T-cell (primary cell): ENCODE measurements around the gene HSPB2. TPM values are rescaled to one million over a fixed set of nuclear protein-coding genes. Genes with fewer than 3 reads are reported as not detected.
A peak's percentile ranks its signal among the peaks of the same experiment; 100 is the strongest.

Experiments used
- ATAC-seq, 4 experiments: fragments of 200-7000 bp in 3 of 4; fragments of 150-1000 bp in 1 of 4; cut with Tn5 transposase; replicated peaks in 1 of 4; 1 replicate in 3 of 4; 2 replicates in 1 of 4; pipeline ENCODE4 v1.10.0; 2021; ENCODE audit warnings: moderate library complexity in 3 of 4, mild to moderate bottlenecking in 2 of 4, moderate number of reproducible peaks in 1 of 4
- CTCF ChIA-PET, 2 donors: fragments of 300-600 bp; sonication (Branson Sonifier 250); formaldehyde crosslinking; loops; one replicate each; lab custom pipeline; 2022; ENCODE audit warnings: antibody characterized with exemption in 2 of 2; lab: Charles Lee
- POLR2A ChIA-PET, 2 donors: fragments of 300-600 bp; sonication (Branson Sonifier 250); formaldehyde crosslinking; loops; one replicate each; lab custom pipeline; 2022; ENCODE audit warnings: antibody characterized with exemption in 2 of 2; lab: Charles Lee
- DNase-seq, 35 experiments: peaks; one replicate each; pipeline versions ENCODE4 v3.0.0 to v3.0.0-alpha.2; 2013 to 2023
- H3K27ac ChIP-seq: one replicate; pipeline ENCODE4 v1.5.1; 2013; ENCODE audit warnings: low read length
- H3K27me3 ChIP-seq, 2 experiments: replicated peaks in 1 of 2; 1 replicate in 1 of 2; 2 replicates in 1 of 2; pipeline versions ENCODE4 v1.6.1 to v1.7.0; 2013; ENCODE audit warnings: low read length in 1 of 2, mixed read lengths in 1 of 2; ENCODE audit not compliant: control insufficient read depth in 2 of 2, insufficient read depth in 2 of 2; ENCODE audit errors: extremely low read depth in 1 of 2
- H3K36me3 ChIP-seq, 2 donors: 1 replicate in 1 of 2; 2 replicates in 1 of 2; pipeline versions ENCODE4 v1.6.1 to v1.7.0; 2013; ENCODE audit warnings: low read length in 1 of 2; ENCODE audit not compliant: control insufficient read depth in 2 of 2, insufficient read depth in 1 of 2; ENCODE audit errors: extremely low read depth in 1 of 2
- H3K4me1 ChIP-seq, 2 experiments: 1 replicate in 1 of 2; 2 replicates in 1 of 2; pipeline versions ENCODE4 v1.6.1 to v1.7.0; 2013; ENCODE audit warnings: low read length in 2 of 2, mixed read lengths in 1 of 2; ENCODE audit not compliant: insufficient read depth in 2 of 2, control insufficient read depth in 1 of 2; ENCODE audit errors: extremely low read depth in 1 of 2
- H3K4me3 ChIP-seq, 2 donors: 1 replicate in 1 of 2; 2 replicates in 1 of 2; pipeline versions ENCODE4 v1.5.1 to v1.7.0; 2013; ENCODE audit warnings: mild to moderate bottlenecking in 2 of 2, low read length in 1 of 2, moderate library complexity in 1 of 2; ENCODE audit not compliant: control insufficient read depth in 1 of 2; ENCODE audit errors: extremely low read depth in 1 of 2
- H3K9me3 ChIP-seq: 2 replicates; pipeline ENCODE4 v1.7.0; 2013
- H3K27ac Mint-ChIP-seq, 2 donors: one replicate each; pipeline ENCODE4 v1.8.0; 2020 to 2021; ENCODE audit warnings: mild to moderate bottlenecking in 2 of 2, mixed read lengths in 2 of 2
- H3K27me3 Mint-ChIP-seq, 2 donors: one replicate each; pipeline ENCODE4 v1.8.0; 2021 to 2022; ENCODE audit warnings: mixed read lengths in 2 of 2
- H3K36me3 Mint-ChIP-seq: one replicate; pipeline ENCODE4 v1.8.0; 2021; ENCODE audit warnings: mixed read lengths
- H3K4me1 Mint-ChIP-seq, 3 donors: one replicate each; pipeline ENCODE4 v1.8.0; 2020 to 2022; ENCODE audit warnings: mixed read lengths in 3 of 3, mild to moderate bottlenecking in 1 of 3
- H3K4me3 Mint-ChIP-seq, 3 donors: one replicate each; pipeline ENCODE4 v1.8.0; 2020 to 2022; ENCODE audit warnings: mild to moderate bottlenecking in 3 of 3, mixed read lengths in 3 of 3, moderate library complexity in 3 of 3
- H3K9me3 Mint-ChIP-seq, 3 donors: one replicate each; pipeline ENCODE4 v1.8.0; 2020 to 2022; ENCODE audit warnings: mixed read lengths in 3 of 3
- WGBS: methylation state at CpG from one replicate; pipeline ENCODE4 v1.1.5; 2013; ENCODE audit warnings: missing lambda C conversion rate; ENCODE audit not compliant: insufficient coverage; 5-methylcytosine and 5-hydroxymethylcytosine counted together
- total RNA-seq, 35 experiments: library from RNA in 6 of 35; stranded (reverse) in 6 of 35; fragments of 120-200 nt in 1 of 35; gene quantifications; one replicate each; pipeline versions ENCODE4 v1.2.1 to v1.2.4 and lab custom pipeline; 2013 to 2026

Gene HSPB2
- total RNA-seq, 5 donors from 2014 or later (not counting 1 experiment from before 2014, with no cell fraction given): not detected

DNA sequence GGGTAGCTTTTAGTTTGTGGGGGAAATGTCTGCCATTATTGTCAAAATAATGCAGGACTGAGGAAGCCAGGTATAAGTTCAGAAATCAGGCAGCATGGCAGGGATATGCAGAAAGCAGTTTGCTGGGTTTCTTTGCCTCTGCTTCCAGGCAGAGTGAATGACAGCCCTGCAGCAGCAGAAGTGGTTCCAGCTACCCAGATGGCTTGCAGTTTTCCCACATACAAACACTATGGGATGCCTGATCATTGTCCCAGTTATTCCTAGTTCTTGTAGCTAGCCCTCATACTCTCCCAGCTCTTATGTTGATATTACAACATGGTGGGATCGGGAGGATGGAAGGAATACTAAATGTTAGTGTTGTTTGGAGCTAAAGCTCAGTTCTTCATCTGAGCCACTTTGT, 21.8 kb downstream of the HSPB2 start:
- Mint-ChIP-seq H3K4me1 (peaks cover 28 to 39% (median 35%) of the 10 kb centered on the region in 3 donors), H3K9me3 (no peaks in the 10 kb centered on the region)
- CTCF ChIA-PET: interaction anchor here (0.9 to 1.8 kb wide), 3 partner anchors 46 to 48 kb away, joined by 3 to 9 read pairs (median 3); no protein-coding TSS in a partner anchor

DNA sequence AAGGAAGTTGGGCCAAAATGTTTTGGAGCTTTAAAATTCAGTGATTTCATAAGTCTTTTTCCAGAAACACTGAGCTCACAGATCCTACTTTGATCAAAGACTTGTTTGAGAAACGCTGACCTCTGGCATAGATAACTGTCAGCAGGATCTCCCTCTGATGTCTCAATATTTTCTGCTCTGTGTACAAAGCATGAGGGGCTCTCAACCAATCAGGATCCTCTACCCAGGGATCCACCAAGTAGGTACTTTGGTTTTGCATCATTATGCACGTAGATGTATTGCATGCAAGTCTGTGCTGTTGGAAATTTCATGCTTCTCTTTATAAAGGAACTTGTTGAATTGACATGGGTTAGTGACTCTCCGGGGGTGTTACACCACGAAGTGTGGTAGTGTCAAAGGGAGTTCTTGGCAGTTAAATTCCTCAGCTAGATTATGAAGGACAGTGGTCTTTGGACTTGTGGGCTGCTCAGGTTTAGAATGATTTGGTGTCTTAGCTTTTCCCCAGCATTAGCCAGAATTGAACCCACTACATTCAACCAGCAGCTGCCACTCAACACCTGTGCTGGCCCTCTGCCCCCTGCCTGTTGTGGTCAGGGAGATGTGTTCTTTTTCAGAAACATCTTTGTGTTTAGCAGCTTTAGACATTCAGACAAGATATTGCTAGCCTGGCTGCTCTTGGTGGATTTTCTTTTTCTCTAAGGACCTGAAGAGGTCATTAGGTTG, 22.9 kb downstream of the HSPB2 start:
- H3K36me3 Mint-ChIP-seq: no peaks in the 10 kb centered on the region
- no peaks in the 10 kb centered on the region for H3K27me3 Mint-ChIP-seq
- no peaks in the 10 kb centered on the region for H3K9me3 Mint-ChIP-seq
- no peaks in the 10 kb centered on the region for H3K36me3 ChIP-seq
- peaks cover 29 to 41% (median 35%) of the 10 kb centered on the region in 3 donors for H3K4me1 Mint-ChIP-seq
- H3K9me3 ChIP-seq: no peaks in the 10 kb centered on the region
- ChIA-PET POLR2A (interaction anchor here (0.5 to 1.4 kb wide), 3 partner anchors 8 to 60 kb away, joined by 3 read pairs; no protein-coding TSS in a partner anchor), CTCF (interaction anchor here (0.9 to 3.0 kb wide), 3 partner anchors 8 to 46 kb away, joined by 3 to 9 read pairs (median 4); no protein-coding TSS in a partner anchor)
- peaks cover 13 to 36% of the 10 kb centered on the region in 2 experiments for H3K4me1 ChIP-seq
- H3K27me3 ChIP-seq: no peaks in the 10 kb centered on the region
- peak overlapping the region in 1 of 3 donors; percentile 31 for H3K4me3 Mint-ChIP-seq
- H3K27ac ChIP-seq: no peak overlapping the region
- DNase-seq (no peak), ATAC-seq (no peak)
- no peak overlapping the region for H3K27ac Mint-ChIP-seq
- no peak overlapping the region for H3K4me3 ChIP-seq
- no CpG with 5 or more reads among the region's 4 CpGs for WGBS

More for the DNA sequence above, 21.8 kb downstream of the HSPB2 start:
- Histone ChIP-seq H3K9me3 (no peaks in the 10 kb centered on the region), H3K27me3 (no peaks in the 10 kb centered on the region), H3K4me3 (no peak overlapping the region), H3K4me1 (peaks cover 13 to 36% of the 10 kb centered on the region in 2 experiments), H3K27ac (no peak overlapping the region), H3K36me3 (no peaks in the 10 kb centered on the region)
- H3K36me3 Mint-ChIP-seq: no peaks in the 10 kb centered on the region
- no CpG with 5 or more reads among the region's 1 CpG for WGBS
- DNase-seq (no peak), ATAC-seq (no peak)
- no peak overlapping the region for H3K4me3 Mint-ChIP-seq
- POLR2A ChIA-PET: interaction anchor here in 1 of 2 donors (0.5 kb wide), 1 partner anchor 10 kb away, joined by 3 read pairs; no protein-coding TSS in a partner anchor
- H3K27ac Mint-ChIP-seq: no peak overlapping the region
- H3K27me3 Mint-ChIP-seq: no peaks in the 10 kb centered on the region

DNA sequence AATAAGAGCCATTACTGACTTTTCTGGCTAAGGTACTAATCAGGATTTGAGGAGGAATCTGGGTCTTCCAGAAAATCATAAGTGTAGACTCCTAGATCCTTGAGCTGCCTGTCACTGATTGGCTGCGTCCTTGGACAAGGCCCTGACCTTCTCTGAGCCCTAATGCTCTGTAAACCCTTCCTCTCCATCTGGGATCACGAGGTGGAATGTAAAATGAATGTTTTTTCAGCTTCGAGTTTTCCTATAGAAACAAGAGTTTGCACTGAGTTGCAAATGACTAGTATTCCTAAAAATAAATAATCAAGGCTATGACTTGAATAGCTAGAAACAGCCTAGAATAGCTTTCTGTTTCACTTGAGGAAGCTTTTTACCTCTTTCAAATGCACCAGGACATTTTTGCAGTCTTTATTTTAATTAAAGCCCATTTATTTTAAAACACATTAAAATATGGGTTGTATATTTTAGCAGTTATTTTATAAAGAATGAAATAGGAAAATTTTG, 23.6 kb downstream of the HSPB2 start:
- Histone ChIP-seq H3K9me3 (no peaks in the 10 kb centered on the region), H3K27me3 (no peaks in the 10 kb centered on the region), H3K27ac (no peak overlapping the region), H3K4me3 (peak overlapping the region in 1 of 2 donors; percentile 78), H3K36me3 (no peaks in the 10 kb centered on the region), H3K4me1 (peaks cover 13 to 36% of the 10 kb centered on the region in 2 experiments)
- CTCF ChIA-PET: interaction anchor here (0.6 to 3.0 kb wide), 6 partner anchors 9 to 358 kb away, joined by 3 to 9 read pairs (median 4); no protein-coding TSS in a partner anchor
- peak overlapping the region; percentile 77 to 93 (median 81) for H3K4me3 Mint-ChIP-seq
- peaks cover 29 to 41% (median 35%) of the 10 kb centered on the region in 3 donors for H3K4me1 Mint-ChIP-seq
- H3K9me3 Mint-ChIP-seq: no peaks in the 10 kb centered on the region
- WGBS: no CpG with 5 or more reads among the region's 3 CpGs
- no peak for DNase-seq
- H3K27me3 Mint-ChIP-seq: no peaks in the 10 kb centered on the region
- H3K36me3 Mint-ChIP-seq: no peaks in the 10 kb centered on the region
- no peak overlapping the region for H3K27ac Mint-ChIP-seq
- no peak for ATAC-seq
- POLR2A ChIA-PET: interaction anchor here (0.5 to 1.4 kb wide), 5 partner anchors 9 to 60 kb away, joined by 3 read pairs; no protein-coding TSS in a partner anchor

DNA sequence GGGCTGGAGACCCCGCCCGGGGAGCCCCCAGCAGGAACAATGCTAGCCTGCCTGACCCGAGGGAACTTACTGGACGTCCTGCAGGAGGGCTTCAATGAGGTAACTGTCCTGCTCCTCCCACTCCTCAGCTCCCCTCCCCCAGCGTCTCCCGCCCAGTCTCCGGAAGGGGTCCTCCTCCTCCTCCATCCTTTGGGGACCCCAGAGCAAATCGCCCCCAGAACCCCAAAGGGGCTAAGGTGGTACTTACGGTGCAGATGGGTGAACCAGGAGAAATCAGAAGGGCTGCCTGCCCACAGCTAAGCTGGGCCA, 24.9 kb downstream of the HSPB2 start:
- H3K4me1 ChIP-seq: peaks cover 13 to 29% of the 10 kb centered on the region in 2 experiments
- H3K27me3 Mint-ChIP-seq: no peaks in the 10 kb centered on the region
- peaks cover 29 to 41% (median 33%) of the 10 kb centered on the region in 3 donors for H3K4me1 Mint-ChIP-seq
- CTCF ChIA-PET: interaction anchor here (0.5 to 3.0 kb wide), 4 partner anchors 44 to 655 kb away, joined by 3 to 9 read pairs (median 4); no protein-coding TSS in a partner anchor
- no peaks in the 10 kb centered on the region for H3K36me3 ChIP-seq
- H3K9me3 ChIP-seq: no peaks in the 10 kb centered on the region
- H3K9me3 Mint-ChIP-seq: no peaks in the 10 kb centered on the region
- 10% methylated on average over 2 of the region's 9 CpGs for WGBS
- POLR2A ChIA-PET: interaction anchor here (0.6 to 0.8 kb wide), 3 partner anchors 42 to 354 kb away, joined by 3 to 16 read pairs (median 4); no protein-coding TSS in a partner anchor
- peak overlapping the region; percentile 54 to 93 (median 81) for H3K4me3 Mint-ChIP-seq
- H3K27ac Mint-ChIP-seq: peak overlapping the region; percentile 71 to 90
- H3K27ac ChIP-seq: peak overlapping the region; percentile 26
- no peaks in the 10 kb centered on the region for H3K27me3 ChIP-seq
- H3K4me3 ChIP-seq: peak overlapping the region; percentile 64 to 78
- DNase-seq (peak in 1 of 35 experiments; percentile 10), ATAC-seq (peak in 2 of 4 experiments; percentile 3 to 5)
- H3K36me3 Mint-ChIP-seq: no peaks in the 10 kb centered on the region

DNA sequence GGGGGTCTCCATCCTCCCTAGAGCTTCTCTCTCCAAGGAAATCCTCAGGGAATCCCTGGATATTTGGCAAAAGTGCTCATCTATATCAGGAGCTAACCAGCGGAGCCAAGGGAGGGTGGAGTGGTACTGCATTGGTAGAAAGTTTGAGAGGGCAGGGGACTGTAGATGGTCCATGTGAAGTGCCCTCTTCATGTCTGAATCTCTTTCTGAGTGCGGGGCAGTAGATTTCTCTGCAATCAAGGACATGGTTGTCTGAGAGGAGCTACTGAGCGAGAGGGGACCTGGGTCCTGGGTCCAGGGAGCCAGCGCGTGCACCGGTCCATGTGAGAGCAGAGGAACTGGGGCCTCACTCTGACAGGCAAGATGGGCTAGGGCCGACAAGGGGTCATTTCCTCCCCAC, 25.3 kb downstream of the HSPB2 start:
- ChIA-PET POLR2A (interaction anchor here (0.6 to 0.8 kb wide), 3 partner anchors 18 to 354 kb away, joined by 4 to 16 read pairs (median 4); no protein-coding TSS in a partner anchor), CTCF (interaction anchor here (0.5 to 3.0 kb wide), 5 partner anchors 8 to 655 kb away, joined by 3 to 13 read pairs (median 5); no protein-coding TSS in a partner anchor)
- H3K36me3 Mint-ChIP-seq: no peaks in the 10 kb centered on the region
- WGBS: 66% methylated on average over 7 of the region's 7 CpGs
- ATAC-seq (no peak), DNase-seq (no peak)
- Histone ChIP-seq H3K9me3 (no peaks in the 10 kb centered on the region), H3K27me3 (no peaks in the 10 kb centered on the region), H3K36me3 (no peaks in the 10 kb centered on the region), H3K4me1 (peaks cover 13 to 28% of the 10 kb centered on the region in 2 experiments), H3K4me3 (peak overlapping the region in 1 of 2 donors; percentile 64), H3K27ac (peak overlapping the region; percentile 26)
- peak overlapping the region; percentile 71 to 90 for H3K27ac Mint-ChIP-seq
- H3K4me3 Mint-ChIP-seq: peak overlapping the region; percentile 54 to 93 (median 81)
- H3K9me3 Mint-ChIP-seq: no peaks in the 10 kb centered on the region
- no peaks in the 10 kb centered on the region for H3K27me3 Mint-ChIP-seq
- H3K4me1 Mint-ChIP-seq: peaks cover 29 to 37% (median 30%) of the 10 kb centered on the region in 3 donors

DNA sequence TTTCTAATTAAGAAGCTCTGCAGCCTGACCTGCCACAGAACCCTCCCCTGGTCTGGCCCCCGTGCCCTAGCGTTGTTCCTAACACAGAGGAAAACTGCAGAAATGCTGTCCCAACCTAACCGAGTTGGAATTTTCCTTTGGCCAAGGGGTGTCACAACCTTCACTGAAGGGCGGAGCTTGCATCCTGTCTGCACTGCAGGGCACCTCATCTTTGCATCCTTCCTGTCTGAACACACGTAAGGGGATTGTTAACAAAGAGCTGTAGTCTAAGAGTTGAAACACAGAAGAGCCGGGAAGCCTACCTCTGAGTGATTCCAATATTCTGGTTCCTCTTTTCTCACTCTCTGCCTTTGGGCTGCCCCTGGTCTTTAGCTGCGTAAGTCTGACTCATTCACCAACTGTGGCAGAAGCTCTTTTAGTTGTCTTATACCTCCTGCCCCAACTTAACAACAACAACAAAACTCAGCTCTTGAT, 26.2 kb downstream of the HSPB2 start:
- H3K36me3 ChIP-seq: no peaks in the 10 kb centered on the region
- Mint-ChIP-seq H3K27ac (peak overlapping the region; percentile 71 to 90), H3K27me3 (no peaks in the 10 kb centered on the region), H3K9me3 (no peaks in the 10 kb centered on the region), H3K4me1 (peaks cover 30 to 37% (median 31%) of the 10 kb centered on the region in 3 donors), H3K4me3 (peak overlapping the region; percentile 54 to 93 (median 81)), H3K36me3 (no peaks in the 10 kb centered on the region)
- no peaks in the 10 kb centered on the region for H3K9me3 ChIP-seq
- ATAC-seq (peak; percentile 56 to 81 (median 66)), DNase-seq (peak in 10 of 35 experiments; percentile 4 to 51 (median 18))
- 7% methylated on average over 6 of the region's 7 CpGs for WGBS
- ChIA-PET POLR2A (interaction anchor here (0.7 to 1.7 kb wide), 2 partner anchors 12 kb away, joined by 4 to 7 read pairs; no protein-coding TSS in a partner anchor), CTCF (interaction anchor here (0.6 to 2.0 kb wide), 6 partner anchors 9 to 341 kb away, joined by 3 to 13 read pairs (median 4); no protein-coding TSS in a partner anchor)
- H3K27ac ChIP-seq: peak overlapping the region; percentile 54
- peaks cover 13 to 28% of the 10 kb centered on the region in 2 experiments for H3K4me1 ChIP-seq
- no peaks in the 10 kb centered on the region for H3K27me3 ChIP-seq
- no peak overlapping the region for H3K4me3 ChIP-seq
